K562 treated with DMSO at 1 percent for 12 hours (cell line): ENCODE data around the gene ZBTB14. TPM values are rescaled to one million over a fixed set of nuclear protein-coding genes. Genes with fewer than 3 reads are reported as not detected.

Experiments
- total RNA-seq: library from RNA; unstranded; fragments of 300-600 nt; gene quantifications from 2 replicates; pipeline ENCODE4 v1.2.3, GENCODE V29; 2022; ENCODE audit not compliant: insufficient read depth

Gene ZBTB14
- 3.6 and 10.0 TPM in 2 replicates for total RNA-seq

GRCh38 chr18:5295231-5295920 lies at the start of gene ZBTB14:
TSS of gene ZBTB14 (minus strand) at chr18:5295726. CDS start at chr18:5293246, 2,480 bp downstream.

Other genes starting within 250 kb of the ZBTB14 start
- gene AKAIN1, start 98.5 kb downstream of the ZBTB14 start, total RNA-seq, result not detected in 2 replicates
- not detected in 2 replicates for gene EPB41L3, start 248.3 kb upstream of the ZBTB14 start, total RNA-seq